ENCODE results near the gene NANOS1.

DNA sequence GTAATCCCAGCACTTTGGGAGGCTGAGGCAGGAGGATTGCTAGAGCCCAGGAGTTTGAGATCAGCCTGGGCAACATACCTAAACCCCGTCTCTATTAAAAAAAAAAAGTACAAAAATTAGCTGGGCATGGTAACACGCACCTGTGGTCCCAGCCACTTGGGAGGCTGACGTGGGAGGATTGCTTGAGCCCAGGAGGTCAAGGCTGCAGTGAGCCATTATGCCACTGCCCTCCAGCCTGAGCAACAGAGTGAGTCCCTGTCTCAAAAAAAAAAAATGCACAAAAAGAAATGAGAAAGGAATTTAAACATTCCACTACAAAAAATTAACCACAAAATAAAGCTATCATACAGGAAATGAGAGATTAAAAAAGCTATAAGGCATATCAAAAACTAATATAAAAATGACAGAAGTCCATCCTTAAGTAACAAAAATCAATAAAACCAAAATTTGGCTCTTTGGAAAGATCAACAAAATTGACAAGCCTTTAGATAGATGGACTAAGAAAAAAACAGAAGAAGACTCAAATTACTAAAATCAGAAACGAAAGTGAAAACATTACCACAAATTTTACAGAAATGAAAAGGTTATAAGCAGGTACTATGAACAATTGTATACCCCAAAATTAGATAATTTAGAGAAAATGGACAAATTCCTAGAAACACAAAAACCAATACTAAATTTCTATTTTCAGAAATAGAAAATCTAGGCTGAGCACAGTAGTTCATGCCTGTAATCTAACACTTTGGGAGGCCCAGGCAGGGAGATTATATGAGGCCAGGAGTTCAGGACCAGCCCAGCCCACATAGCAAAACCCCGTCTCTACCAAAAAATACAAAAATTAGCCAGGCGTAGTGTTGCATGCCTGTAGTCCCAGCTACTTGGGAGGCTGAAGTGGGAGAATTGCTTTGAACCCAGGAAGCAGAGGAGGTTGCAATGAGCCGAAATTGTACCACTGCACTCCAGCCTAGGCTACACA, 42.4 kb upstream of the NANOS1 start:
- no peak for TF ChIP-seq GATA2 (CRISPR knock-in tag; IDR thresholded peaks at IDR 0.05)
- no peak for TF ChIP-seq PURB (CRISPR knock-in tag; IDR thresholded peaks at IDR 0.05; ENCODE audit: low read depth)
- TF ChIP-seq SMAD4 (CRISPR knock-in tag; conservative IDR thresholded peaks at IDR 0.05): no peak
- TF ChIP-seq ZNF79 (CRISPR knock-in tag; IDR thresholded peaks at IDR 0.05; ENCODE audit: low read depth): no peak
- TF ChIP-seq SMARCA4 (IDR thresholded peaks at IDR 0.05): no peak
- no peak for TF ChIP-seq HCFC1 (IDR thresholded peaks at IDR 0.05; ENCODE audit: low read depth, low read length)
- no peak for TF ChIP-seq KLF1 (tag; IDR thresholded peaks at IDR 0.05)
- TF ChIP-seq NFIC (IDR thresholded peaks at IDR 0.05): no peak
